Measurements from ENCODE around the gene NLGN1.
"Not testable (repeated sequence)": the region's sequence is repeated elsewhere in the genome, so short reads cannot be mapped to it uniquely, and the experiment has no call there.

NLGN1 gene

DNA sequence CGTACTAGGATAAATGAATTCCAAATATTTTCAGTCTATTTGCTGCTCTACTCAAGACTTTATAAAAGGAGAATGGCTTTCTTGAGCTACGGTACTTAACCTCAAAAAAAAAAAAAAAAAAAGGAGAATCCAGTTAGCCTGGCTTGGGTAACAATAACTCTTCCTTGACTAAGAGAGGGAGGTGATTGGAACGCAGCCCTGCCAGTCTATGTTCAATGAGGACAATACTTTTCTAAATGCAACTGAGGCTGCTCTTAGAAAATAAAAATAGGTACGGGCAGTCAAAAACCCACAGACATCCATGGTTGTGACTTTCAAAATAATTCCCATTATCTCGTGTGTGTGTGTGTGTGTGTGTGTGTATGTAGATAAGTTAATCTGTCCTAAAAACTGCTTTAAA is 799.9 kb downstream of the NLGN1 start:
- Histone ChIP-seq H3K4me1 (ENCODE audit: insufficient read depth, low read length) (peaks cover 8% of the 10 kb centered on the region), H3K4me3 (ENCODE audit: low read length) (no peak overlapping the region), H3K9ac (ENCODE audit: low read depth, low read length) (no peak overlapping the region), H3K9me3 (ENCODE audit: insufficient read depth, low read depth, low read length) (no peaks in the 10 kb centered on the region), H3K36me3 (ENCODE audit: insufficient read depth, low read length) (no peaks in the 10 kb centered on the region), H3K27me3 (ENCODE audit: insufficient read depth, low read length) (no peaks in the 10 kb centered on the region), H3K27ac (ENCODE audit: low read depth, low read length) (no peak overlapping the region)
- 100% methylated on average over 4 of the region's 5 CpGs for WGBS

DNA sequence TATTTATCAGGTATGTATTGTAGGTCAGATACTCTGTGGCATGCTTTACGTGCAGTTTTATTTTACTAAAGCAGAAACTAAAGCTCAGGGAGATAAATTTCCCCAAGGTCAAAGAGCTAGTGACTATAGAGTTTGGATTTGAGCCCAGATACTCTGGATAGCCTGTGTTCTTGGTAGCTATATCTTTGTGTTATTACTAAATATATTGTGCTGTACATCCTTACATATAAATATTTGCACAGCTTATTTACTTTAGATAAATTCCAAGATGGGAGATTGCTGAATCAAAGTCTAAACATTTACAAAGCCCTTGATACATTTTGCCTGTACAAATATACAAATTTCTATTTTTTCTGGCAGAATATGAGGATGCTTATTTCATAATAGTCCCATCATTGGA is 800.7 kb downstream of the NLGN1 start:
- H3K9me3 ChIP-seq (ENCODE audit: insufficient read depth, low read depth, low read length), result no peaks in the 10 kb centered on the region
- no peak overlapping the region for H3K27ac ChIP-seq (ENCODE audit: low read depth, low read length)
- WGBS, result 95% methylated on average over 1 of the region's 1 CpG
- no peaks in the 10 kb centered on the region for H3K27me3 ChIP-seq (ENCODE audit: insufficient read depth, low read length)
- H3K4me3 ChIP-seq (ENCODE audit: low read length), result no peak overlapping the region
- peaks cover 12% of the 10 kb centered on the region for H3K4me1 ChIP-seq (ENCODE audit: insufficient read depth, low read length)
- no peak overlapping the region for H3K9ac ChIP-seq (ENCODE audit: low read depth, low read length)
- H3K36me3 ChIP-seq (ENCODE audit: insufficient read depth, low read length), result no peaks in the 10 kb centered on the region

GRCh38 chr3:174199696-174200095 is 802.2 kb downstream of the NLGN1 start:
- peaks cover 12% of the 10 kb centered on the region for H3K4me1 ChIP-seq (ENCODE audit: insufficient read depth, low read length)
- no peaks in the 10 kb centered on the region for H3K27me3 ChIP-seq (ENCODE audit: insufficient read depth, low read length)
- H3K9ac ChIP-seq (ENCODE audit: low read depth, low read length), result no peak overlapping the region
- H3K9me3 ChIP-seq (ENCODE audit: insufficient read depth, low read depth, low read length), result no peaks in the 10 kb centered on the region
- no peak overlapping the region for H3K4me3 ChIP-seq (ENCODE audit: low read length)
- H3K36me3 ChIP-seq (ENCODE audit: insufficient read depth, low read length), result no peaks in the 10 kb centered on the region
- no peak overlapping the region for H3K27ac ChIP-seq (ENCODE audit: low read depth, low read length)
- 100% methylated on average over 1 of the region's 1 CpG for WGBS

GRCh38 chr3:174202116-174202515 is 804.6 kb downstream of the NLGN1 start:
- Histone ChIP-seq H3K4me1 (ENCODE audit: insufficient read depth, low read length) (peaks cover 12% of the 10 kb centered on the region), H3K27me3 (ENCODE audit: insufficient read depth, low read length) (no peaks in the 10 kb centered on the region), H3K27ac (ENCODE audit: low read depth, low read length) (no peak overlapping the region), H3K4me3 (ENCODE audit: low read length) (no peak overlapping the region), H3K9ac (ENCODE audit: low read depth, low read length) (no peak overlapping the region), H3K36me3 (ENCODE audit: insufficient read depth, low read length) (no peaks in the 10 kb centered on the region), H3K9me3 (ENCODE audit: insufficient read depth, low read depth, low read length) (no peaks in the 10 kb centered on the region)
- WGBS, result 100% methylated on average over 1 of the region's 2 CpGs

- no peaks in the 10 kb centered on the region for H3K36me3 ChIP-seq (ENCODE audit: insufficient read depth, low read length)
- H3K4me3 ChIP-seq (ENCODE audit: low read length), result no peak overlapping the region
- peaks cover 12% of the 10 kb centered on the region for H3K4me1 ChIP-seq (ENCODE audit: insufficient read depth, low read length)
- no peak overlapping the region for H3K9ac ChIP-seq (ENCODE audit: low read depth, low read length)
- no peak overlapping the region for H3K27ac ChIP-seq (ENCODE audit: low read depth, low read length)
- H3K9me3 ChIP-seq (ENCODE audit: insufficient read depth, low read depth, low read length), result no peaks in the 10 kb centered on the region
- no peaks in the 10 kb centered on the region for H3K27me3 ChIP-seq (ENCODE audit: insufficient read depth, low read length)
- WGBS, result 100% methylated on average over 1 of the region's 1 CpG
Measured at GRCh38 chr3:174202561-174202960, 805.0 kb downstream of the NLGN1 start.

- no peak overlapping the region for H3K9ac ChIP-seq (ENCODE audit: low read depth, low read length)
- no peaks in the 10 kb centered on the region for H3K9me3 ChIP-seq (ENCODE audit: insufficient read depth, low read depth, low read length)
- H3K27me3 ChIP-seq (ENCODE audit: insufficient read depth, low read length), result no peaks in the 10 kb centered on the region
- H3K36me3 ChIP-seq (ENCODE audit: insufficient read depth, low read length), result no peaks in the 10 kb centered on the region
- H3K4me3 ChIP-seq (ENCODE audit: low read length), result no peak overlapping the region
- peaks cover 20% of the 10 kb centered on the region for H3K4me1 ChIP-seq (ENCODE audit: insufficient read depth, low read length)
- 100% methylated on average over 1 of the region's 1 CpG for WGBS
- H3K27ac ChIP-seq (ENCODE audit: low read depth, low read length), result no peak overlapping the region
Measured at GRCh38 chr3:174204765-174205164, 807.2 kb downstream of the NLGN1 start.

DNA sequence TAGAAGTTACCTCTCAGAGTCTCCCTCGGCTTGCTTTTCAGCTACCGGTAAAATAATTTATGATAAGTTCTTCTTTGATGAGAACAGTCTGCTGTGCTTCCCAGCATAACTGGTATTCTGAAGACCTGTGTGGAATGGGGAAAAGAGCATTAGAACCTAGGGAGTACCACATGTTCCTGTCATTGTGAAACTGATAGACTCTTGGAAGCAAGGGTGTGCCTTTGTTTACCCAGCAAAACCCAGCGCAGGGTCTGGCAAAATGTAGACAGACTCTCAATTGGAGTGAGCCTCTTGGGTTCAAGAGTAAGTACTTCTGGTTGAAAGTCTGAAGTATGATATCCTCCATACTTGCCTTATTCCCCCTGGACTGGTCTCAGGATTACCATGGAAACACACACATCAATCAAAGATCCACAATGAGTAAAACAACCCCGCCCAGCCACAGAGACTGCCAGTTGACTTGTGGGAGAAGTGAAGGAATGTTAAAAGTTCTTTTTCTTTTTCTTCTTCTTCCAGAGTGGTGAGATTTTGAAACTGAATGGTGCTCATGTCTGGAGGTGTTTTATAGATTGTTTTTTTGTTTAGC is 809.2 kb downstream of the NLGN1 start:
- no peak overlapping the region for H3K9ac ChIP-seq (ENCODE audit: low read depth, low read length)
- H3K27me3 ChIP-seq (ENCODE audit: insufficient read depth, low read length), result no peaks in the 10 kb centered on the region
- peaks cover 19% of the 10 kb centered on the region for H3K4me1 ChIP-seq (ENCODE audit: insufficient read depth, low read length)
- no peaks in the 10 kb centered on the region for H3K36me3 ChIP-seq (ENCODE audit: insufficient read depth, low read length)
- no peak overlapping the region for H3K27ac ChIP-seq (ENCODE audit: low read depth, low read length)
- H3K9me3 ChIP-seq (ENCODE audit: insufficient read depth, low read depth, low read length), result no peaks in the 10 kb centered on the region
- WGBS, result over 99% methylated on average over 3 of the region's 4 CpGs
- no peak overlapping the region for H3K4me3 ChIP-seq (ENCODE audit: low read length)

GRCh38 chr3:174208161-174208560 is 810.6 kb downstream of the NLGN1 start:
- H3K4me3 ChIP-seq (ENCODE audit: low read length), result no peak overlapping the region
- no peak overlapping the region for H3K27ac ChIP-seq (ENCODE audit: low read depth, low read length)
- H3K4me1 ChIP-seq (ENCODE audit: insufficient read depth, low read length), result peaks cover 8% of the 10 kb centered on the region; the same call in 1 of the 2 replicates
- H3K9ac ChIP-seq (ENCODE audit: low read depth, low read length), result no peak overlapping the region
- no peaks in the 10 kb centered on the region for H3K36me3 ChIP-seq (ENCODE audit: insufficient read depth, low read length)
- no peaks in the 10 kb centered on the region for H3K9me3 ChIP-seq (ENCODE audit: insufficient read depth, low read depth, low read length)
- no peaks in the 10 kb centered on the region for H3K27me3 ChIP-seq (ENCODE audit: insufficient read depth, low read length)
- 92% methylated on average over 1 of the region's 2 CpGs for WGBS

GRCh38 chr3:174211896-174212295 is 814.4 kb downstream of the NLGN1 start:
- peaks cover 20% of the 10 kb centered on the region for H3K4me1 ChIP-seq (ENCODE audit: insufficient read depth, low read length)
- not testable (repeated sequence) for H3K27me3 ChIP-seq (ENCODE audit: insufficient read depth, low read length)

DNA sequence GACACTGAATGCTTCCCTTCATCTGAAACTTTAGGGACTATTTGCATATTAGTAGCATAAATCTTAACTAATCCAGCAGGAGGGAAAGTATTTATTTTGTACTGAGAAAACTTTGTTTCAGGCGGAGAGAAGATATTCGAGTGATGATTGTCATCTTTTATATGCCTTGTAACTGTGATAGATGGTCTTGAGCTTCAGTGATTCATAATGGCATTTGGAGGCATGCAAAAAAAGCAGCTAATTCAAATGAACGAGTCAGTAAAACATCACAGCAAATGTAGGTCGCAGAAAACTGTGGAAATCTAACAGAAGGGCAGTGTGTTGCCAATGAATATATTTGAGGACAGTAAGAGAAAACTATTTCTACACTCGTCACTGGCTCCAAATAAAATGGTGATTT is 817.9 kb downstream of the NLGN1 start:
- Histone ChIP-seq H3K27ac (ENCODE audit: low read depth, low read length) (no peak overlapping the region), H3K36me3 (ENCODE audit: insufficient read depth, low read length) (no peaks in the 10 kb centered on the region), H3K9ac (ENCODE audit: low read depth, low read length) (no peak overlapping the region), H3K4me3 (ENCODE audit: low read length) (no peak overlapping the region), H3K9me3 (ENCODE audit: insufficient read depth, low read depth, low read length) (no peaks in the 10 kb centered on the region), H3K4me1 (ENCODE audit: insufficient read depth, low read length) (peaks cover 13% of the 10 kb centered on the region; the same call in 1 of the 2 replicates), H3K27me3 (ENCODE audit: insufficient read depth, low read length) (no peaks in the 10 kb centered on the region)
- WGBS, result 91% methylated on average over 5 of the region's 5 CpGs

More at GRCh38 chr3:174211896-174212295, 814.4 kb downstream of the NLGN1 start:
- H3K9ac ChIP-seq (ENCODE audit: low read depth, low read length); H3K4me3 ChIP-seq (ENCODE audit: low read length); H3K36me3 ChIP-seq (ENCODE audit: insufficient read depth, low read length); H3K9me3 ChIP-seq (ENCODE audit: insufficient read depth, low read depth, low read length); H3K27ac ChIP-seq (ENCODE audit: low read depth, low read length): not testable (repeated sequence)
- WGBS, result 96% methylated on average over 24 of the region's 24 CpGs

- H3K9me3 ChIP-seq (ENCODE audit: insufficient read depth, low read depth, low read length), result no peaks in the 10 kb centered on the region
Measured at GRCh38 chr3:174216019-174216418, 818.5 kb downstream of the NLGN1 start.

More at GRCh38 chr3:174216019-174216418, 818.5 kb downstream of the NLGN1 start:
- 93% methylated on average over 1 of the region's 2 CpGs for WGBS
- Histone ChIP-seq H3K4me1 (ENCODE audit: insufficient read depth, low read length) (peaks cover 13% of the 10 kb centered on the region; the same call in 1 of the 2 replicates), H3K36me3 (ENCODE audit: insufficient read depth, low read length) (no peaks in the 10 kb centered on the region), H3K27ac (ENCODE audit: low read depth, low read length) (no peak overlapping the region), H3K27me3 (ENCODE audit: insufficient read depth, low read length) (no peaks in the 10 kb centered on the region), H3K4me3 (ENCODE audit: low read length) (no peak overlapping the region), H3K9ac (ENCODE audit: low read depth, low read length) (no peak overlapping the region)

Measured in HUES64 (cell line).